ENCODE measurements around the gene TRIP13. TPM values are rescaled to one million over a fixed set of nuclear protein-coding genes. Genes with fewer than 3 reads are reported as not detected.

The TRIP13 gene
- polyA plus RNA-seq, 1 donor from 2014 or later, result 1.6 TPM

DNA sequence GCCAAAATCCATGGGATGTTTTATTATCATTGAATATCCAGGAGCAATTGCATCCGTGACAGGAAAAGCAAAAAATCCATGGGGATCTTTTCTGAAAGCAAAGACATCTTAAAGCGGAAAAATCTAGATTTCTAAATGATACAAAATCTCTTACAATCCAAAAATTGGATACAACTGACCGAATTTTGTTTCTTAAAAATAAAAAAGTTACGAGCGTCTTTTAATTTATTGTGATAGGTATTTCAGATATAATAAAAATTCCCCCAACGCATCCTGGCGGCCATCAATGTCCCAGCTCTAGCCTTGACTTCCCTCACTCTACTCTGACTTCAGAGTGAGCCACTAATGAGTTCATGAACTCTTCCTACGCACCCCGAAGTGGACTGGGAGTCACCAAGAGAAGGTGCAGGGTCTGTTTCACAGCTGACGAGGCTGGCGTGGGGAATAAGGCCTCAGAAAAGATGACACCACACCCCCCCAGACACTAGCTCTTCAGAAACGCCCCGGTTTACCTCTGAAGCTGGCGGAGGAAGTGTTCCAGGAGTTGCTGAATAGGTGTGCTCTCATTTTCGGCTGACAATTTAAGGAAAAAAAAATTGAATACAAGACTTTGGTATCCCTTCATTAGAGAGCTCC, 3.5 kb upstream of the TRIP13 start:
- Mint-ChIP-seq H3K4me1 (peaks cover 4 to 7% (median 6%) of the 10 kb centered on the region in 3 donors), H3K9me3 (no peaks in the 10 kb centered on the region), H3K36me3 (peaks cover 5% of the 10 kb centered on the region), H3K27me3 (no peaks in the 10 kb centered on the region), H3K27ac (no peak overlapping the region), H3K4me3 (peak overlapping the region in 1 of 4 donors; percentile 90)

DNA sequence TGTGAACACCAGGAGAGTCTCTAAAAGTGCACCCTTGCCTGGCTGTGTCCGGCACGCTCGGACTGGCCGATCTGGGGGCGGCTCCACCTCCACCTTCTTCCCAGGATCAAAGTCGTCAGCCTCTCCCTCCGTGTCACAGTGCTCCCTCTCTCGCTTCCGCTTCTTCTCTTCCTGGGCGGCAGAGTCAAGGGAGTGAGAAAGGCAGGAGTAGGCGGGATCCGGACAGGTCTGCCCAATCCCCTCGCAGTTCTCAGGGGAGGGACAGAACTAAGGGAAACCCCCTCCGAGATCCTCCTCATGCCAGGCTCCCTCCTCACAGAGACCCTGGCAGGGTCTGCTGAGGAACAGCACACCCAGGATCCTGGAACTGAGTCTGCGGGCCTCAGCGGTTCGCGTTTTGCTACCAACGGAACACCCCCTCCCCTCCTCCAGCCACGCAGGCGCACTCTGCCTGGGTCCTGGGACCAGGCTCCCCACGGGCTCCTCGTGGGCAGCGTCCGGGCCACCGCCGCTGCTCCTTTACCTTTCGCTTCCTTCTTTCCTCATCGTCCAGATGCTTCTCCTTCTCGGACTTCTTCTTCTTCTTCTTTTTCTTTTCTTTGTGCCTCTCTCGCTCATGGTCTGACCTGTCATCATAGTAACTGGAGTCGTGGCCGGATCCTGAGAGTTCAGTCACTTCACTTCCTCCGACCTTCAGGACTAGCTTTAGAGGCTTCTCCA, 1.4 kb upstream of the TRIP13 start:
- H3K27ac Mint-ChIP-seq, result peak overlapping the region; percentile 64 to 93 (median 77)
- H3K36me3 Mint-ChIP-seq, result peaks cover 5% of the 10 kb centered on the region
- peaks cover 4 to 7% (median 6%) of the 10 kb centered on the region in 3 donors for H3K4me1 Mint-ChIP-seq
- H3K9me3 Mint-ChIP-seq, result no peaks in the 10 kb centered on the region
- H3K4me3 Mint-ChIP-seq, result peak overlapping the region; percentile 87 to 96 (median 91)
- no peaks in the 10 kb centered on the region for H3K27me3 Mint-ChIP-seq

- Mint-ChIP-seq H3K27ac (peak overlapping the region; percentile 64 to 93 (median 77)), H3K36me3 (peaks cover 3% of the 10 kb centered on the region), H3K27me3 (no peaks in the 10 kb centered on the region), H3K4me1 (peaks cover 4 to 7% (median 6%) of the 10 kb centered on the region in 3 donors), H3K4me3 (peak overlapping the region; percentile 87 to 96 (median 91)), H3K9me3 (no peaks in the 10 kb centered on the region)
Observed at GRCh38 chr5:891837-892393, 769 bp upstream of the TRIP13 start.

DNA sequence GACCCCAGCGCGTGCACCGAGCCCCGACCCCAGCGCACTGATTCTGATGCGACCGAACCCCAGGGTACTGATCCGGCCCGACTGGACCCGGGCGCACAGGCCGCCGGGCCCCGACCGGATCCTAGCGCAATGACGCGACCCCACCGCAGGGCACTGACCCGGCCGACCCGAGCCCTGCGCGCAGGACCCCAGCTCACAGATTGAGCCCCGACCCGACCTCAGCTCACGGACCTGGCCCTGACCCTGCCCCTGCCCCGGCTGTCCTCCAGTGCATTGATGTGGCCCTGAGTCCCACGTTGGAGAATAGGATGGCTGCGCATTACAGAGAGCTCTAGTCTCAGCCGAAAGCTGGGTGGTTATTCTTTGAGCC, 438 bp downstream of the TRIP13 start:
- Mint-ChIP-seq H3K4me1 (peaks cover 4 to 7% (median 6%) of the 10 kb centered on the region in 3 donors), H3K27me3 (no peaks in the 10 kb centered on the region), H3K4me3 (peak overlapping the region; percentile 74 to 90 (median 87)), H3K9me3 (no peaks in the 10 kb centered on the region), H3K36me3 (peaks cover 3% of the 10 kb centered on the region), H3K27ac (no peak overlapping the region)

DNA sequence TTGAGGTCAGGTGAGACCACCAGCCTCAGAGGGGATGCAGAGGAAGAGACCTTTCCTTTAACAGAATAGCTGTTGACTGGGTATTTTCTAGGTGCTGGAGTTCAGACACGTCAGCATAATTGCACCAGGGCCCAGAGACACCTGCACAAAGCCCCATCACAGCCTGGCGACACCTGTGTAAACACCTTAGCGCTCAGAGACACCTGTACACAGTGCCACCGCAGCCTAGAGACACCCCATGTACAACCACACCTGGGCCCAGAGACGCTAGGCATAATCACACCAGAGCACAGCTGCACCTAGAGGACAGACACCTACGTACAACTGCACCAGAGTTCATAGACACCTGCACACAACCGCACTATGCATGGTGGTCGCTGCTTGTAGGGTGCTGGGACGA, 1.0 kb downstream of the TRIP13 start:
- H3K9me3 Mint-ChIP-seq, result no peaks in the 10 kb centered on the region
- peaks cover 4 to 7% (median 6%) of the 10 kb centered on the region in 3 donors for H3K4me1 Mint-ChIP-seq
- no peak overlapping the region for H3K27ac Mint-ChIP-seq
- peaks cover 3% of the 10 kb centered on the region for H3K36me3 Mint-ChIP-seq
- H3K27me3 Mint-ChIP-seq, result no peaks in the 10 kb centered on the region
- peak overlapping the region; percentile 74 to 90 (median 87) for H3K4me3 Mint-ChIP-seq

DNA sequence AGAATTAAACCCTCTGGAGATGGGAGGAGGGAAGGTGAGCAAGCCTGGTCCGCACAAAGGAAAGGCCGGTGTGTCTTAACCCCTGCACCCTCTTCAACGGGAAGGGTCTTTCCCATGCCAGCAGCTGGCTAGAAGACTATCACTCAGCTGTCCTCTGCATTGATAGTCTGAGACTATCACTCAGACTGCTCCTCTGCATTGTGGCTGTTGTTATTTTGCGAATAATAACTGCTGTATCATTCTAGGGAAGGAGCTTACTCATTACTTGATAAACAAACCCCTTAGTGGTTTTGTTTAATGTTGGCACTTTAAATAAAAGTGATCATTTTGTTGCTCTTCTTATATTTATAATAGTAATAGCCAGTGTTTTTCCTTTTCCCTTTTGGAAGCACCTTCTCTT, 8.1 kb downstream of the TRIP13 start:
- Mint-ChIP-seq H3K36me3 (no peaks in the 10 kb centered on the region), H3K4me3 (no peak overlapping the region), H3K27me3 (no peaks in the 10 kb centered on the region), H3K4me1 (peaks cover 0 to 2% (median 1%) of the 10 kb centered on the region in 3 donors), H3K27ac (no peak overlapping the region), H3K9me3 (no peaks in the 10 kb centered on the region)

DNA sequence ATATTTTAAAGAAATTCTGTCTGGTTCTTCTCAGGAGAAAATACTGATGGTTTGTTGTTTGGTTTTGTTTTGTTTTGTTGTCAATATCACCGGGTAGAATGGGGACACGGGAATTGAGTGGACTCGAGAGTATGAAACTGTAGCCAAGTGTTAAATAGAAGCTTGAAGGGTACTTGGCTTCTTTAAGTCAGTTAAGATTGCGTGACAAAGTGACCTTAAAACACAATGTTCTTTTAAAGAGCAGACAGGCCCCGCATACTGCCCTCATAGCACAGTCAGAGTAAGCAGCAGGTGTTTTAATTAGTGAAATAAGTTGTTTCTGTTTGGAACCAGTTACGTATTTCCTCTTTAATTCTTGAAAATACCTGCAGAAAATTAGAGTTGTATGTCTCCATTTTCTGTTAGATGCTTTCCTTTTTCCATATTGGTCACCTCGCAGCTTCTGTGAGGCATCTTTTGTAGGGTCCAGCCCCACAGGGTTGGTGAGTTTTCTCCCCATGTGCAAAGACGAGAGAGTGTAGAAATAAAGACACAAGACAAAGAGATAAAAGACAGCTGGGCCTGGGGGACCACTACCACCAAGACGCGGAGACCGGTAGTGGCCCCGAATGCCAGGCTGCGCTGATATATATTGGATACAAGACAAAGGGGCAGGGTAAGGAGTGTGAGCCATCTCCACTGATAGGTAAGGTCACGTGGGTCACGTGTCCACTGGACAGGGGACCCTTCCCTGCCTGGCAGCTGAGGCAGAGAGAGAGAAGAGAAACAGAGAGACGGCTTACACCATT, 9.6 kb downstream of the TRIP13 start:
- Mint-ChIP-seq H3K4me3 (no peak overlapping the region), H3K36me3 (no peaks in the 10 kb centered on the region), H3K9me3 (no peaks in the 10 kb centered on the region), H3K27me3 (no peaks in the 10 kb centered on the region), H3K27ac (no peak overlapping the region), H3K4me1 (peaks cover 0 to 2% (median 1%) of the 10 kb centered on the region in 3 donors)

DNA sequence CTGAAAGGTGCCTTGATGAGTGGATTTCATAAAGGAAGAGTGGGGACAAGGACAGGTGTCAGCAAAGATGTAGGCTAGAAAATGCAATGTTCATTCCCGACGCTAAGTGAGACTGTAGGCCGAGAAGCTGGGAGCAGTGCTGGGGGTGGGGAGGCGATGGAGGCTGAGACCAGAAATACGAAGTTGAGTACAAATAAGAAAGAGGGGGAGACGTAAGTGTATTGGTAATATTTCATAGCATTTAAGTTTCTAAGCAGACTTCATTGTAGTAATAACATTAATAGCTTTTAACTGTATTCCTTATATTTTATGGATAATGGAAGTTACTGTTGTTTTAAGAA, 11.0 kb downstream of the TRIP13 start:
- H3K9me3 Mint-ChIP-seq, result no peaks in the 10 kb centered on the region
- H3K27me3 Mint-ChIP-seq, result no peaks in the 10 kb centered on the region
- peaks cover 0 to 2% (median 1%) of the 10 kb centered on the region in 3 donors for H3K4me1 Mint-ChIP-seq
- no peaks in the 10 kb centered on the region for H3K36me3 Mint-ChIP-seq
- H3K4me3 Mint-ChIP-seq, result no peak overlapping the region
- peak overlapping the region in 1 of 3 donors; percentile 24 for H3K27ac Mint-ChIP-seq

GRCh38 chr5:905139-905642, 12.5 kb downstream of the TRIP13 start:
- no peak overlapping the region for H3K4me3 Mint-ChIP-seq
- H3K4me1 Mint-ChIP-seq, result peaks cover 0 to 2% (median 1%) of the 10 kb centered on the region in 3 donors
- no peaks in the 10 kb centered on the region for H3K9me3 Mint-ChIP-seq
- H3K27ac Mint-ChIP-seq, result no peak overlapping the region
- no peaks in the 10 kb centered on the region for H3K27me3 Mint-ChIP-seq
- no peaks in the 10 kb centered on the region for H3K36me3 Mint-ChIP-seq

GRCh38 chr5:907366-907910, 14.8 kb downstream of the TRIP13 start:
- no peaks in the 10 kb centered on the region for H3K36me3 Mint-ChIP-seq

GRCh38 chr5:908172-908571, 15.5 kb downstream of the TRIP13 start:
- H3K4me3 Mint-ChIP-seq, result no peak overlapping the region
- peaks cover 1% of the 10 kb centered on the region for H3K36me3 Mint-ChIP-seq
- no peak overlapping the region for H3K27ac Mint-ChIP-seq
- H3K9me3 Mint-ChIP-seq, result no peaks in the 10 kb centered on the region
- H3K27me3 Mint-ChIP-seq, result no peaks in the 10 kb centered on the region
- H3K4me1 Mint-ChIP-seq, result peaks cover 0 to 2% (median 0%) of the 10 kb centered on the region in 3 donors

More at GRCh38 chr5:907366-907910, 14.8 kb downstream of the TRIP13 start:
- Mint-ChIP-seq H3K27me3 (no peaks in the 10 kb centered on the region), H3K4me1 (peaks cover 0 to 4% (median 1%) of the 10 kb centered on the region in 3 donors), H3K4me3 (no peak overlapping the region), H3K27ac (no peak overlapping the region), H3K9me3 (no peaks in the 10 kb centered on the region)

- Mint-ChIP-seq H3K27ac (no peak overlapping the region), H3K9me3 (no peaks in the 10 kb centered on the region), H3K4me3 (no peak overlapping the region), H3K27me3 (no peaks in the 10 kb centered on the region), H3K4me1 (peaks cover 0 to 2% (median 0%) of the 10 kb centered on the region in 3 donors), H3K36me3 (peaks cover 1% of the 10 kb centered on the region)
Observed at GRCh38 chr5:909086-909485, 16.4 kb downstream of the TRIP13 start.

GRCh38 chr5:909994-910768, 17.5 kb downstream of the TRIP13 start:
- Mint-ChIP-seq H3K9me3 (no peaks in the 10 kb centered on the region), H3K4me3 (no peak overlapping the region), H3K27me3 (no peaks in the 10 kb centered on the region), H3K27ac (no peak overlapping the region), H3K36me3 (peaks cover 3% of the 10 kb centered on the region), H3K4me1 (peaks cover 0 to 2% (median 0%) of the 10 kb centered on the region in 3 donors)

- H3K4me1 Mint-ChIP-seq, result peaks cover 0 to 2% (median 0%) of the 10 kb centered on the region in 3 donors
- H3K9me3 Mint-ChIP-seq, result no peaks in the 10 kb centered on the region
- no peaks in the 10 kb centered on the region for H3K27me3 Mint-ChIP-seq
- no peak overlapping the region for H3K27ac Mint-ChIP-seq
- H3K4me3 Mint-ChIP-seq, result no peak overlapping the region
- peaks cover 3% of the 10 kb centered on the region for H3K36me3 Mint-ChIP-seq
Observed at GRCh38 chr5:910769-911160, 18.1 kb downstream of the TRIP13 start.

Measured in IgD-negative memory B cell (primary cell).